HL-60 (cell line): ENCODE measurements around the gene INO80C.

Source experiments
- CTCF ChIP-seq: IDR thresholded peaks from one replicate; pipeline ENCODE4 v1.5.1; 2011; ENCODE audit warnings: low read length, control low read depth, inconsistent platforms; ENCODE audit not compliant: insufficient read depth
- GABPA ChIP-seq: IDR thresholded peaks from 2 replicates; pipeline ENCODE4 v1.6.1; 2012; ENCODE audit warnings: low read depth
- POLR2AphosphoS5 ChIP-seq: IDR thresholded peaks from 2 replicates; pipeline ENCODE4 v1.6.1; 2012; ENCODE audit warnings: low read depth
- REST ChIP-seq: IDR thresholded peaks from 2 replicates; pipeline ENCODE4 v1.6.1; 2012; ENCODE audit warnings: low read depth; ENCODE audit not compliant: insufficient replicate concordance
- SPI1 ChIP-seq: IDR thresholded peaks from 2 replicates; pipeline ENCODE4 v1.6.1; 2012; ENCODE audit warnings: low read depth, mild to moderate bottlenecking, borderline replicate concordance

GRCh38 chr18:35432565-35433001 lies 65.2 kb downstream of the INO80C start:
- TF ChIP-seq CTCF (no peak), REST (no peak), POLR2AphosphoS5 (no peak), GABPA (no peak), SPI1 (no peak)
